ENCODE measurements around the gene SLC13A2. TPM values are rescaled to one million over a fixed set of nuclear protein-coding genes. Genes with fewer than 3 reads are reported as not detected.

The SLC13A2 gene
- total RNA-seq, 1 donor from 2014 or later: not detected

DNA sequence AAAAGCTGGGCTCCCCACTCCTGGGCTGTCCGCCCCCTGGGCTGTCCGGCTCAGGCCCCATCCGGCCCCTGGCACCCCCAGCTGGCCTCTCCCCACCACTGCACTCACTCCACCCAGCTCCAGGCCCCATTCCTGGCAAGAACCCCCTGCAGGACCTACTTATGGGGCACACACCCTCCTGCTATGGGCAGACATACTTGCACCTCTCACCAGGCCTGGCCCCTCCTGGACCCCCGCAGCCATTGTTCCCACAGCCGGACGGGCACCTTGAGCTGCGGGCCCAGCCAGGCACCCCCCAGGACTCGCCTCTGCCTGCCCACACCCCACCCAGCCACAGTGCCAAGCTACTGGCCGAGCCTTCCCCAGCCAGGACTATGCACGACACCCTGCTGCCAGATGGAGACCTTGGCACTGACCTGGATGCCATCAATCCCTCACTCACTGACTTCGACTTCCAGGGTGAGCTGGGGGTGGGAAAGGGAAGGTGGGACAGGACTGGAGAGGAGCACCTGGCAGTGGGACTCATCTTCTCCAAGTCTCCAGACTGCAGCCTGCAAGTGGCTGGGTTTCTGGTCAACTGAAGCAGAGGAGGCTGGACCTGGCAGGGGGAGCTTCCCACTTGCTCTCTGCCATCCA, 61.4 kb downstream of the SLC13A2 start:
- FAIRE-seq (no peak), DNase-seq (ENCODE audit: low read depth) (no peak)
- peaks cover 6% of the 10 kb centered on the region for H3K27me3 ChIP-seq (ENCODE audit: insufficient read depth, low read length)
- Mint-ChIP-seq H3K27ac (ENCODE audit: unreplicated experiment) (no peak overlapping the region), H3K4me3 (ENCODE audit: unreplicated experiment) (no peak overlapping the region), H3K9me3 (ENCODE audit: unreplicated experiment) (no peaks in the 10 kb centered on the region), H3K27me3 (ENCODE audit: low read depth, unreplicated experiment) (peaks cover 60% of the 10 kb centered on the region), H3K36me3 (ENCODE audit: low read depth, unreplicated experiment) (peaks cover 3% of the 10 kb centered on the region), H3K4me1 (ENCODE audit: low read depth, unreplicated experiment) (no peaks in the 10 kb centered on the region)
- H3K27ac ChIP-seq (ENCODE audit: low read depth, low read length): no peak overlapping the region
- H3K9ac ChIP-seq (ENCODE audit: low read length): no peak overlapping the region
- H3K4me3 ChIP-seq (ENCODE audit: insufficient read depth, low read depth, low read length): no peak overlapping the region
- H3K9me3 ChIP-seq (ENCODE audit: insufficient read depth, low read depth, low read length): no peaks in the 10 kb centered on the region
- no peak for TF ChIP-seq EZH2 (IDR thresholded peaks at IDR 0.05; ENCODE audit: insufficient read depth, low read length)
- TF ChIP-seq, protein P1, sequence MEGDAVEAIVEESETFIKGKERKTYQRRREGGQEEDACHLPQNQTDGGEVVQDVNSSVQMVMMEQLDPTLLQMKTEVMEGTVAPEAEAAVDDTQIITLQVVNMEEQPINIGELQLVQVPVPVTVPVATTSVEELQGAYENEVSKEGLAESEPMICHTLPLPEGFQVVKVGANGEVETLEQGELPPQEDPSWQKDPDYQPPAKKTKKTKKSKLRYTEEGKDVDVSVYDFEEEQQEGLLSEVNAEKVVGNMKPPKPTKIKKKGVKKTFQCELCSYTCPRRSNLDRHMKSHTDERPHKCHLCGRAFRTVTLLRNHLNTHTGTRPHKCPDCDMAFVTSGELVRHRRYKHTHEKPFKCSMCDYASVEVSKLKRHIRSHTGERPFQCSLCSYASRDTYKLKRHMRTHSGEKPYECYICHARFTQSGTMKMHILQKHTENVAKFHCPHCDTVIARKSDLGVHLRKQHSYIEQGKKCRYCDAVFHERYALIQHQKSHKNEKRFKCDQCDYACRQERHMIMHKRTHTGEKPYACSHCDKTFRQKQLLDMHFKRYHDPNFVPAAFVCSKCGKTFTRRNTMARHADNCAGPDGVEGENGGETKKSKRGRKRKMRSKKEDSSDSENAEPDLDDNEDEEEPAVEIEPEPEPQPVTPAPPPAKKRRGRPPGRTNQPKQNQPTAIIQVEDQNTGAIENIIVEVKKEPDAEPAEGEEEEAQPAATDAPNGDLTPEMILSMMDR (IDR thresholded peaks at IDR 0.05; ENCODE audit: insufficient read depth, low read depth, low read length): no peak
- H2AFZ ChIP-seq (ENCODE audit: low read depth, low read length): no peak overlapping the region
- H3K4me1 ChIP-seq (ENCODE audit: insufficient read depth, low read length): peaks cover 4% of the 10 kb centered on the region
- H3K36me3 ChIP-seq (ENCODE audit: insufficient read depth, low read length): no peaks in the 10 kb centered on the region
- H3K4me2 ChIP-seq (ENCODE audit: low read length): no peak overlapping the region
- no peaks in the 10 kb centered on the region for H4K20me1 ChIP-seq (ENCODE audit: insufficient read depth, low read length)
- no peaks in the 10 kb centered on the region for H3K79me2 ChIP-seq (ENCODE audit: insufficient read depth, low read length)

DNA sequence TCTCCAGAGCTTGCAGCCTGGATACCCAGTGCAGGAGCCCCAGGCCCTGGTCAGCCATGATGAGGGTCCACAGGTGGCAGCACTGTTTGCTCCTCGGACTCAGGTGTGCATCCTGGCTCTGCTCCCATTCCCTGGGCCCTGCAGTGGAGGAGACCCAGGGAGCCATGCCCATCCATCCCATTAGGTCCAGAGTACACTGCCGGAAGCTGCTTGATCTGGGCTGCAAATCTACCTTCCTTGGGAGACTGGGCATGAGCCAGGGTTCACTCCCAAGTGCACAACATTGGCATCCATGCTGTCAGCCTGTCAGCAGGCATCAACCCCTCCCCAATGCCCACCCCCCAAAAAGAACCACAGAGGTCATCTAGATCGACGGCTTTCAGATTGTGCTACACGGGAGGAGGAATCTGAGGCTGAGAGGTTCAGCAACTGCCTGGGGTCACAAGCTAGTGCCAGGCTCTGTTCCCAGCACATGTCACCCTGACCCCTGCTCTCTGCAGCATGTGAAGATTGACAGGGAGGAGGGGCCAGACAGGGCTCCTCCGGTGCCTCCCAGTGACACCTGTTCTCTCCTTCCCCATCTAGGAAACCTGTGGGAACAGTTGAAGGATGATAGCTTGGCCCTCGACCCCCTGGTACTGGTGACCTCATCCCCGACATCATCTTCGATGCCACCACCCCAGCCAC, 63.2 kb downstream of the SLC13A2 start:
- no peaks in the 10 kb centered on the region for H3K9me3 ChIP-seq (ENCODE audit: insufficient read depth, low read depth, low read length)
- Mint-ChIP-seq H3K4me3 (ENCODE audit: unreplicated experiment) (no peak overlapping the region), H3K27me3 (ENCODE audit: low read depth, unreplicated experiment) (peaks cover 49% of the 10 kb centered on the region), H3K36me3 (ENCODE audit: low read depth, unreplicated experiment) (peaks cover 3% of the 10 kb centered on the region), H3K9me3 (ENCODE audit: unreplicated experiment) (no peaks in the 10 kb centered on the region), H3K4me1 (ENCODE audit: low read depth, unreplicated experiment) (no peaks in the 10 kb centered on the region), H3K27ac (ENCODE audit: unreplicated experiment) (no peak overlapping the region)
- H3K9ac ChIP-seq (ENCODE audit: low read length): no peak overlapping the region
- no peak for TF ChIP-seq EZH2 (IDR thresholded peaks at IDR 0.05; ENCODE audit: insufficient read depth, low read length)
- TF ChIP-seq, protein P1 (IDR thresholded peaks at IDR 0.05; ENCODE audit: insufficient read depth, low read depth, low read length): no peak
- no peak for FAIRE-seq
- no peaks in the 10 kb centered on the region for H3K36me3 ChIP-seq (ENCODE audit: insufficient read depth, low read length)
- H3K79me2 ChIP-seq (ENCODE audit: insufficient read depth, low read length): no peaks in the 10 kb centered on the region
- no peak overlapping the region for H3K4me3 ChIP-seq (ENCODE audit: insufficient read depth, low read depth, low read length)
- no peaks in the 10 kb centered on the region for H4K20me1 ChIP-seq (ENCODE audit: insufficient read depth, low read length)
- no peak overlapping the region for H2AFZ ChIP-seq (ENCODE audit: low read depth, low read length)
- H3K4me2 ChIP-seq (ENCODE audit: low read length): no peak overlapping the region
- no peak for DNase-seq (ENCODE audit: low read depth)
- H3K4me1 ChIP-seq (ENCODE audit: insufficient read depth, low read length): peaks cover 4% of the 10 kb centered on the region
- peaks cover 2% of the 10 kb centered on the region for H3K27me3 ChIP-seq (ENCODE audit: insufficient read depth, low read length)
- no peak overlapping the region for H3K27ac ChIP-seq (ENCODE audit: low read depth, low read length)

DNA sequence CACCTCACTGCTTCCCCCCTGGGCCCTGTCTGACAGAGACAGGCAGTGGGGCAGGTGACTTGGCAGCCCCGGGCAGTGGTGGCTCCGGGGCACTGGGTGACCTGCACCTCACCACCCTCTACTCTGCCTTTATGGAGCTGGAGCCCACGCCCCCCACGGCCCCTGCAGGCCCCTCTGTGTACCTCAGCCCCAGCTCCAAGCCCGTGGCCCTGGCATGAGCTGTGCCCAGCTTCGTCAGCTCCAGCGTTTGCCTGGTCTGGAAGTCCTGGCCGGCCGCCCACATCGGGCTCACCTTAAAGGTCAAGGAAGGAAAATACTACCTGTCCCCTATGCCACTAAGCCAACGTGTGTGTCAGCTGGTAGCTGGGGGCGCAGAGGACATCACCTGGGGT, 63.8 kb downstream of the SLC13A2 start:
- H3K4me1 Mint-ChIP-seq (ENCODE audit: low read depth, unreplicated experiment): no peaks in the 10 kb centered on the region
- Histone ChIP-seq H3K4me1 (ENCODE audit: insufficient read depth, low read length) (peaks cover 4% of the 10 kb centered on the region), H3K27me3 (ENCODE audit: insufficient read depth, low read length) (peaks cover 2% of the 10 kb centered on the region), H3K9me3 (ENCODE audit: insufficient read depth, low read depth, low read length) (no peaks in the 10 kb centered on the region), H3K27ac (ENCODE audit: low read depth, low read length) (no peak overlapping the region), H4K20me1 (ENCODE audit: insufficient read depth, low read length) (no peaks in the 10 kb centered on the region), H2AFZ (ENCODE audit: low read depth, low read length) (no peak overlapping the region), H3K9ac (ENCODE audit: low read length) (no peak overlapping the region), H3K79me2 (ENCODE audit: insufficient read depth, low read length) (no peaks in the 10 kb centered on the region), H3K4me3 (ENCODE audit: insufficient read depth, low read depth, low read length) (no peak overlapping the region), H3K4me2 (ENCODE audit: low read length) (no peak overlapping the region), H3K36me3 (ENCODE audit: insufficient read depth, low read length) (no peaks in the 10 kb centered on the region)
- H3K27ac Mint-ChIP-seq (ENCODE audit: unreplicated experiment): no peak overlapping the region
- peaks cover 47% of the 10 kb centered on the region for H3K27me3 Mint-ChIP-seq (ENCODE audit: low read depth, unreplicated experiment)
- no peak overlapping the region for H3K4me3 Mint-ChIP-seq (ENCODE audit: unreplicated experiment)
- DNase-seq (ENCODE audit: low read depth): no peak
- no peaks in the 10 kb centered on the region for H3K9me3 Mint-ChIP-seq (ENCODE audit: unreplicated experiment)
- H3K36me3 Mint-ChIP-seq (ENCODE audit: low read depth, unreplicated experiment): peaks cover 3% of the 10 kb centered on the region
- FAIRE-seq: no peak
- no peak for TF ChIP-seq EZH2 (IDR thresholded peaks at IDR 0.05; ENCODE audit: insufficient read depth, low read length)
- TF ChIP-seq, protein P1 (IDR thresholded peaks at IDR 0.05; ENCODE audit: insufficient read depth, low read depth, low read length): no peak

Data from astrocyte (in vitro differentiated cells and primary cell).